Mucosa of gallbladder (tissue), 1 donor: ENCODE data around the gene RAD50. TPM values are rescaled to one million over a fixed set of nuclear protein-coding genes. Genes with fewer than 3 reads are reported as not detected.
"Not testable (repeated sequence)": the region's sequence is repeated elsewhere in the genome, so short reads cannot be mapped to it uniquely, and the experiment has no call there.

Experiments
- DNase-seq: peaks from one replicate; pipeline ENCODE4 v3.0.0-alpha.2; 2020; ENCODE audit warnings: low spot score
- total RNA-seq: library from RNA; stranded (reverse); gene quantifications from one replicate; pipeline ENCODE4 v1.2.1, GENCODE V29; 2021
- donor health status: DM: no; HTN: no; CAD: no.

Gene RAD50
- total RNA-seq, 1 donor from 2014 or later: 37.3 TPM

DNA sequence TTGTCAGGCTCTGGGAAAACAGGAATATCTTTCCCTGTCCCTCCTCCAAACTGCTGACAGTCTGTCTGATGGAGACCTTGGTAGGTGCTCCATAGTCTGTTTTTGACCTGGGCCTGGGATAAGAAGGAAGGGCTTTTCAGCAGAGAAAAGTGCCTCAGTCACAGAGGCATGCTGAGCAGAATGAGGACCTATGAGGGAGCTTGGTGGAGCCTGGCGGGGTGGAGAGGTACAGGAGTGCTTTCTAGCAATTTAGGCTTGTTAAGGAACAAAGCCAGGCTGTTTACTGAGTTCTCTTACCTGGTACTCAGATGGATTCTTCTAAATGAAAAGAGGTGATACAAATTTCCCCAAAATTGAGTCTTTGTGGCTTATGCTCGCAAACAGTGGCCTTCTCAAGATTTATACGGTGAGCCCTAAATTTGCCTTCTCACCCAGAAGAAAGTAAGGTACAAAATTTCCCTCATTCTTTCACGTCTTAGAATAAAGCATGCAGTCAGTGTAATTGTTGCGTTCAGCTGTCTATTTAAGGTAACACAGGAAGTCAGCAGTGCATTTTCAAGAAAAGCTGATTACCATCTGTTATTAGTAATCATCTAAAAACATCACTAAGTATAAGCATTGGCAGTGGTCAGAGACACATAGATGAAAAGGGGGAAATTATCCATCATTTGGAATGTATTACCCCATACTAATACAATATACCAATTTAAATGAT, 72.6 kb downstream of the RAD50 start:
- no peak for DNase-seq

- DNase-seq: not testable (repeated sequence)
Observed at GRCh38 chr5:132633587-132633986, 76.8 kb downstream of the RAD50 start.

- no peak for DNase-seq
Observed at GRCh38 chr5:132635873-132636272, 79.1 kb downstream of the RAD50 start.

GRCh38 chr5:132637241-132637640, 80.5 kb downstream of the RAD50 start:
- no peak for DNase-seq

DNA sequence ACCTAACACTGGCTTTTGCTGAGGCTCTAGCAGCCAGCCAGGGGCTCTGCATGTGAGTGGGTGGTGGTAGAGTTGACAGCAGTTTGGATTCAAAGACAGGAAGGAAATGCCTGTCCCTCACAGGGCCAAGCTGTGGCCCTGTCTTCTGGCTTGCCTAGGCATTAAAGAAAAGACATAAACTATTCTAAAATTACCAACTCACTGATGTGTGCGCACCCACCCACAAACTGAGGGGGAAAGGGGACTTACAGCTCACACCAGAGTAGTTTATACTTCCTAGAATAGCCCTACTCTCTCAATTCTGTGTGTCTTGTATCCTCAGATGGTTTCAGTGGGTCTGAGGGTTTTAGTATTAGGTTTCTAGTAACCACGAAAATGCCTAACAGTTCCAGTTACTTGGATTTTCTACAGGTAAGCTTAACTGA, 82.9 kb downstream of the RAD50 start:
- DNase-seq: no peak

- no peak for DNase-seq
Observed at GRCh38 chr5:132640613-132641012, 83.8 kb downstream of the RAD50 start.

GRCh38 chr5:132641241-132641723, 84.5 kb downstream of the RAD50 start:
- DNase-seq: no peak

DNA sequence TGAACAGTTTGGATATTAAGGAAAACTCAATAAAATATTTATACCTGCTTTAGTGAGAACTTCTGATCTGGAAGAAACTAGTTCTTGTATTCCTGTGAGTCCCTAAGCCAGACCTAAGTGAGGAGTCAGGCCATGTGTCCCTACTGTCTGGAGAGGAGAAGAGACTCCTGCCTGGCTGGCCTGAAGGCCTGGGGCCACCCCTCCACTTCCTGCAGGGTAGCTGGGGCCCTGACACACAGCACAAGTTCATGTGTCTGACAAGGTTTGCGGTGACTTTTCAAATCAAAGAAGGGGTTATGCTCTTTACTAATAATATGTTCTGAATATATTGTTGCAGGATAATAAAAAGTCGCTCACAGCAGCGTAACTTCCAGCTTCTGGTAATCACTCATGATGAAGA, 85.1 kb downstream of the RAD50 start:
- DNase-seq: no peak

- DNase-seq: no peak
Observed at GRCh38 chr5:132644177-132644576, 87.4 kb downstream of the RAD50 start.

- DNase-seq: no peak
Observed at GRCh38 chr5:132646583-132647266, 89.9 kb downstream of the RAD50 start.

DNA sequence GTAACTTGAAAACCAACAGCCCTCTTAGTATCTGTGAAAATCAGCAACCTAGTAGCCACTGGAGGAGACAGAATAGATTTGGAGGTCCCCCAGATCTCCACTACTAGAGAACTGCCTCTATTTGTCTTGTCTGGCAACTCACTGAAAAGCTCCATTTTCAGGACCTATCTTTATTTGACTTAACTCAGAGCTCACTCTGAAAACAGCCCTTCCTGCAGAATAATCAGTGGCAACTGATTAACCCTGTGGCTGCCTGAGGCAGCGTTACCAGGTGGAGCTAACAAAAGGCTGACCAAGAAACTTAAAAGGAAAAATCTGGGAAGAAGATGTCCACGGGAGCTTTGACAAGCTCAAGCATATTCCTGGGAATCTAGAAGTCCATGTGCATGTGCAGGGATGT, 90.7 kb downstream of the RAD50 start:
- no peak for DNase-seq

- no peak for DNase-seq
Observed at GRCh38 chr5:132648355-132648754, 91.6 kb downstream of the RAD50 start.

GRCh38 chr5:132651838-132652469, 95.2 kb downstream of the RAD50 start:
- DNase-seq: no peak

DNA sequence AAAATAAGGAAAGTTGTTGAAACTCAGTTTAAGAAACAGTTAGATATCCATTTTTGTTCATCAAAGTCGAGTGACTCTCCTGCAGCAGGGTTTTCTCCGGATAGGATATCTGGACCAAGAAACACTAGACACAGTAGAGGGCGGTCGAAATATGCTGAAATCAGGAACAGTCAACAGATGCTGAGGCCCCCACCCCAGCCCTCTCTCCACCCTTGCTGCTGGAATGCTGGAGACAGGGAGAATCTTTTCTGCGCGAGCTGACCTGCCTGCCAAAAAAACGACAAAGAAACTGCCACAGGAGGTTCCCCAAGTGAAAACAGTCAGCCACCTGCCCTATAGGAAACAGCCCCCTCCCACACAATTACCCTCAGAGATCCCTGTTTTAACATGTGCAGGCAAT, 96.9 kb downstream of the RAD50 start:
- DNase-seq: no peak

- DNase-seq: no peak
Observed at GRCh38 chr5:132655821-132656773, 99.3 kb downstream of the RAD50 start.

GRCh38 chr5:132656774-132657355, 100.1 kb downstream of the RAD50 start:
- no peak for DNase-seq

DNA sequence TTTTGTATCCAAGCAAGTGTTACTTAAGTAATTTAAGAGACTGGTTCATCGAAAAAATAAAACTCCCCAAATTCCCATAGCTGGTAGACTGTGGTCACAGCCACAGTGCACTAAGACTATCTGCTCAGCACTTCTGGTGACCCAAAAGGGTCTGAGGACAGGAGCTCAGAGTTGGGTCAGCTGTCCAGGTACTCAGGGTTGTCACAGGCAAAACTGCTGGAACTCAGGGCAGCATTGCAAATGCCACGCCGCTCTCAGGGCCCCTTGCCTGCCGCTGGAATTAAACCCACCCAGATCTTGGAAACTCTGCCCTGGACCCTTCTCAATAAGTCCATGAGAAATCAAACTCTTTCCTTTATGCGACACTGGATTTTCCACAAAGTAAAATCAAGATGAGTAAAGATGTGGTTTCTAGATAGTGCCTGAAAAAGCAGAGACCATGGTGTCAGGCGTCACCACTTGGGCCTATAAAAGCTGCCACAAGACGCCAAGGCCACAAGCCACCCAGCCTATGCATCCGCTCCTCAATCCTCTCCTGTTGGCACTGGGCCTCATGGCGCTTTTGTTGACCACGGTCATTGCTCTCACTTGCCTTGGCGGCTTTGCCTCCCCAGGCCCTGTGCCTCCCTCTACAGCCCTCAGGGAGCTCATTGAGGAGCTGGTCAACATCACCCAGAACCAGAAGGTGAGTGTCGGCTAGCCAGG, 101.1 kb downstream of the RAD50 start, which contains the start of gene IL13:
TSS of gene IL13 (plus strand) at position 498 of the 705 bp plus-strand sequence. CDS start at position 512, 14 bp downstream.
- no peak for DNase-seq

DNA sequence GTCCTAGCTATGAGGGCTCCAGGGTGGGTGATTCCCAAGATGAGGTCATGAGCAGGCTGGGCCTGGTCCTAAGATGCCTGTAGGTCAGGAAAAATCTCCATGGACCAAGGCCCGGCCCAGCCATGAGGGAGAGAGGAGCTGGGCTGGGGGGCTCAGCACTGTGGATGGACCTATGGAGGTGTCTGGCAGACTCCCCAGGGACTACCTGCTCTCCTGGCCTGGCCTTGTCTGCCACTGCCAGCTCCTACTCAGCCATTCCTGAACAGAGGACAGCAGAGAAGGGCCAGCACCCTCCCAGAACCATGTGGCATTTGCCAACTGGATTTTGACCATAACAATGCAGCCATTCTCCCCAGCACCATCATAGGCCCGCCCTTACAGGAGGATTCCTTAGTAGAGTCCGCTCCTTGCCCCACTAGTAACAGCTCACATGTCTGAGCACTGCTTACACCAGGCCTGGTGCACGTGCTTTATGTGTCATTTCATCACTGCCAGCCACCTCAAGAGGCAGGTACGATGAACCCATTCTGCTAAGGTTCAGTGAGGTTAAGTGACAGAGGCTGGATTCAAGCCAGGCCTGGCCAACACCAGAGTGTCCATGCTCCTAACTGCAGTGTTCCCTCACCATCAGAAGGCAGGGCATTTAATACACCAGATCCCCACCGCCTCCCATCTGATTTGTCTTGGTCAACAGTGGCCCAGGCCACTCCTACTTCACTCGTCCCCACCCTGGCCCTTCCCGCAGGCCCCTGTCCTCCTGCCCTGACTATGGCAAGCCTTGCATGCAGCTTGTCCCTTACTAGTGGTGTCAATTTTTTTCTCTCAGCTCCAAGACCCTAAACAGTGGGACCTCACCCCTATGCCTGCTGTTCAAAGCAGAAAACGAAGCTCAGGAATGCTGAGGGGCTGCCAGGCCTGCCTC, 101.9 kb downstream of the RAD50 start:
- no peak for DNase-seq
